ENCODE data around the gene SH3BP4.

The SH3BP4 gene

DNA sequence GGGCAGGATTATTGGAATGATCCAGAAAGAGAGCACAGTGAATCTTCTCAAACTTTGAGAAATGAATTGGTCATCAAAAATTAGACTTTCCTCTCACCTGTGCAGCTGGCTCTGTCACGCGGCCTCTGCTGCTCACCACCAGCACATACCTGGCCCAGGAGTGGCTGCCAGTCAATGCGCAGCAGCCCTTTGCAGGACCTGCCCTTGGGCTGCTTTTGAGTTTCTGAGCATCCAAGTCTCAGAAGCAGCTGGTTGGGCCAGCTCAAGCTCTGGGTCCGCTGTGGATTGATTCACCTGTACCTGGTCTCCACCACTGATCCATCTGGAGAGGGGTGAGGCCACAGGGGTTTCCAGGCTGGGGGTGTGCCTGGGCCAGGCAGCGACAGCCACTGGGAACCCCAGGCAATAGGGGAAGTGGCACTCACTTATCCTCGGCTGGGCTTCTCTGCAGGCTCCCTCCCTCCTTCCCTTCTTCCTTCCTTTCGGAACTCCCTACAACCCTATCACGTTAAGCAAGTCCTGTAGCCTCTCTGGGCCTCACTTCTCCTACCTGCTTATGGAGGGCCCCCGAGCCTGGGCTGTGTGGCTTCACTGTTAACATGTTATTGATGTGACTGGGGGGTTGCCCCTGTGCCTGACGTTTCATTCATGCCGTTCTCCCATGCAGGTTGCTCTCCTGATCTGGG lies 48.1 kb downstream of the SH3BP4 start:
- DNase-seq (ENCODE audit: low read depth): no peak

- DNase-seq (ENCODE audit: low read depth): no peak
Measured at GRCh38 chr2:235000426-235001236, 48.8 kb downstream of the SH3BP4 start.

DNA sequence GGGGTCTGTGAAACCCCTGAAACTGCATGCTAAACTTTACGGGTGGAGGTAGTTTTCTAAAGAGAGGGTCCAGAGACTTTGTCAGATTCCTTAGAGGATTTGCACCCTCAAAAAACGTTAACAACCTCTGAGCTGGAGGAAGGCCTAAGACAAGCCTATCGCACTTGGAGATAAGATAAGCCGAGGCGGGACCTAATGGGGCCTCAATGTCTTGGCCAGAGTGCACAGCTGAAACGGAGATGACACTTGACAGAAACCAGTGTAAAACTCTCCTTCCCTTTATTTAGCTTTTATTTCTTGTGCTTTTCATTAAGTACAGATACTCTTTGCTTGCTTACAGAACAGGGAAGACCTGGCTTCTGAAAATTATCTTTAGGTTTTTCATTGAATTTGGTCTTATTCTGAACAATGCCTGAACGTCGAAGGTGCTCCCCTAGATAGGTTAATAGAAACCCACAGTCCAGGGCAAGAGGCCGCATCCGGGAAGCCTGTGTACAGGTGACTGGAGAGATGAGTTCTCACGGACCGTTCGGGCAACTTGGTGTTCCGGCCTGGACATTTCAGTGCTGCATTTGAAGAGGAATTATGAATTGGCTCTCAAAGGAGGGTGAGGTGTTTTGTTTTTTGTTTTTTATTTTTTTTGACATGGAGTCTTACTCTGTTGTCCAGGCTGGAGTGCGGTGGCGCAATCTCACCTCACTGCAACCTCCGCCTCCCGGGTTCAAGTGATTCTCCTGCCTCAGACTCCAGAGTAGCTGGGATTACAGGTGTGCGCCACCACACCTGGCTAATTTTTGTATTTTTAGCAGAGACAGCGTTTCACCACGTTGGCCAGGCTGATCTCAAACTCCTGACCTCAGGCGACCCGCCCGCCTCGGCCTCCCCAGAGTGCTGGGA lies 49.7 kb downstream of the SH3BP4 start:
- no peak for DNase-seq (ENCODE audit: low read depth)

DNA sequence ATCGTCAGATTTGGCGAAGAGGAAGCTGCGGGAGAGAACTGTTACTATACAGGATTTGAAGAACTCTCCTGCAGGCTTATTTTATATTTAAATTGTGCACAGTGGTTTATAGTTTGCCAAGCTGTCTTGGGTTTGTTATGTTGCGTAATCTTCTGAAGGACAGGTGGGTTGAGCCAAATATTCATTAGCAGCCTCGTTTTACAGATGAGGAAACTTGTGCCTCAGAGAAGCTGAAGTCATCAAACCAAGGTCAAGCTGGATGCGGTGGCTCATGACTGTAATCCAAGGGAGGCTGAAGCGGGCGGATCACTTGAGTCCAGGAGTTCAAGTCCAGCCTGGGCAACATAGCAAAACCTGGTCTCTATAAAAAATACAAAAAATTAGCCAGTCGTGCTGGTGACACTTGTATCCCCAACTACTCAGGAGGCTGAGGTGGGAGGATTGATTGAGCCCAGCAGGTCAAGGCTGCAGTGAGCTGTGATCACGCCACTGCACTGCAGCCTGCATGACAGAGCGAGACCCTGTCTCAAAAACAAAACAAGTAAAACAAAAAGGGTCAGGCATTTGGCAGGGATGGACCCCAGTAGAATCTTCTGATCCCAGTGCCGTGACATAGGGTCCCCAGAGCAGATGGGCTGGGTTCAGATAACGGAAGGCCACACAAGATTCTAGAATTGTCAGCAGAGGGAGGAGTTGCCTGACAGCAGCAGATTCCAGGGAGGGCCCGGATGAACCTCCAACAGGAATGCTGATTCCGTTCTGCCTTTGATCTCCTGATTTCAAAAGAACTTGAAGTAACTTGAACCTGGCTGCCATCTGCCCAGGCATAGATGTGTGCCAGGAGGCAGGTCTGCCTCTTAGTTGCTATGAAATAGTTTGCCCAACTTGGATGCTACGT lies 50.6 kb downstream of the SH3BP4 start:
- no peak for DNase-seq (ENCODE audit: low read depth)

- no peak for DNase-seq (ENCODE audit: low read depth)
Measured at GRCh38 chr2:235003096-235003775, 51.4 kb downstream of the SH3BP4 start.

- DNase-seq (ENCODE audit: low read depth): no peak
Measured at GRCh38 chr2:235004329-235004903, 52.6 kb downstream of the SH3BP4 start.

DNA sequence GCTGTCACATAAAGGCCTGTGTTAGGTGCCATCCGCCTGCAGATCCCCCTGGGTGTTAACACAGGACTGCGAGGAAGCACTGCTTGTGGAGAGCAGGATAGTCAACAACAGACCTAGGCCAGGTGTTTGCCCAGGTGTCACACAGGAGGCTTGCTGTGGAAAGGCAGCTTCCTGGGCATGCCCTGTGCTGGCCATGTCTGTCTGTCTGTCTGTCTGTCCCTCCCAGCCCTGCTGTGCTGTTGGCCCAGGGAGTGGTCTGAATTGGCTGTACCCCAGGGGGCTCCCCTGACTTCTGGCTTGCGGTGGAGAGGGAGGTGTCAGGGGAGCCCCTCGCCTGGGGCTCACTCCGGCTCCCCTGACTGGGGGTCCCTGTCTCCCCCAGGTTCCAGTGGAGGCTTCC lies 53.2 kb downstream of the SH3BP4 start:
- no peak for DNase-seq (ENCODE audit: low read depth)

DNA sequence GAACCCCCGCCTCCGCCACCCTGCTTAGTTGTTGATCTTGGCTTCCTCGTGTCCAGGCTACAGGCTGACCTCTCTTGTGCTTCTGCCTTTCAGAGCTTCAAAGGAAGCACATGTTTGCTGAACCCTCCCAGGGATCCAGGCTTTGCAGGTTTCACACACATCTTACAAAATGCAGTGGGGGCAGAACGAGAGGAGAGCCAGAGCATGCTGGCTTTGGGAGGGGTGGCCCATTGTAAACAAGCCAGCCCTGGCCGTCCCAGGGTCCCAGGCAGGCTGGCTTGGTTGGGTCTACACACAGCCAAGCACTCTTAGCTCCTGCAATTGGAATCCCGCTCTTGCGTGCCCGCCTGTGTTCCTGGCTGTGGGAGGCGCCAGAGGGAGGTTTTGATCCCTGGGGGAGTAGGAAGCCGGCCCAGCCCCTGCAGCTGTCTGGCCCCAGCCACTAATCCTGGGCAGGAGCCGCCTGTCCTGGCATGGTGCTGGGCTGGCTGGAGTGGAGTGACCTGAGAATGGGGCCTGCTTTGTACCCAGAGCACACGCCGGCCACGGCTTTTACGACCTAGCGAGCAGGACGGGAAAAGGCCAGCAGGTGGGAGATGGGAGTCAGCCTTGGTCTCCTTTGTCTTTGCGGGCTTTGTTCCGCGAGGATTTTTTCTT lies 53.9 kb downstream of the SH3BP4 start:
- DNase-seq (ENCODE audit: low read depth): no peak

DNA sequence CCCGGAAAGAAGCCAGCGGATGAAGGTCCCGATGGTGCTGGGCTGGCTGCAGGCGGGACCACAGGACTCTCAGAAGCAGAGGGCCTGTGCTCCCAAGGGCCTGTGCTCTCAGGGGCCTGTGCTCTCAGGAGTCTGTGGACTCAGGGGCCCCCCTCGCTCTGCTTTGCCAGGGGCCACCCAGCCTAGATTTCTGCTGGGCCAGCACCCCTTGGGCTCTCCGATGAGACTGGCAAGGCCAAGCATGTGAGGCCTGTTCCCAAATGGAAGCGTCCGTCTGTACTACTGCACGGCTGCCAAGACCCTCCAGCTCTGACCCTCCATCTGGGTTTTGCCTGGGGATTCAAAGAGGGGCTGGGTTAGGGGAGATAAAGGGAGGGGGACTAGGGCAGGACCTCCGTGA lies 54.6 kb downstream of the SH3BP4 start:
- DNase-seq (ENCODE audit: low read depth): no peak

- DNase-seq (ENCODE audit: low read depth): no peak
Measured at GRCh38 chr2:235006986-235007385, 55.2 kb downstream of the SH3BP4 start.

DNA sequence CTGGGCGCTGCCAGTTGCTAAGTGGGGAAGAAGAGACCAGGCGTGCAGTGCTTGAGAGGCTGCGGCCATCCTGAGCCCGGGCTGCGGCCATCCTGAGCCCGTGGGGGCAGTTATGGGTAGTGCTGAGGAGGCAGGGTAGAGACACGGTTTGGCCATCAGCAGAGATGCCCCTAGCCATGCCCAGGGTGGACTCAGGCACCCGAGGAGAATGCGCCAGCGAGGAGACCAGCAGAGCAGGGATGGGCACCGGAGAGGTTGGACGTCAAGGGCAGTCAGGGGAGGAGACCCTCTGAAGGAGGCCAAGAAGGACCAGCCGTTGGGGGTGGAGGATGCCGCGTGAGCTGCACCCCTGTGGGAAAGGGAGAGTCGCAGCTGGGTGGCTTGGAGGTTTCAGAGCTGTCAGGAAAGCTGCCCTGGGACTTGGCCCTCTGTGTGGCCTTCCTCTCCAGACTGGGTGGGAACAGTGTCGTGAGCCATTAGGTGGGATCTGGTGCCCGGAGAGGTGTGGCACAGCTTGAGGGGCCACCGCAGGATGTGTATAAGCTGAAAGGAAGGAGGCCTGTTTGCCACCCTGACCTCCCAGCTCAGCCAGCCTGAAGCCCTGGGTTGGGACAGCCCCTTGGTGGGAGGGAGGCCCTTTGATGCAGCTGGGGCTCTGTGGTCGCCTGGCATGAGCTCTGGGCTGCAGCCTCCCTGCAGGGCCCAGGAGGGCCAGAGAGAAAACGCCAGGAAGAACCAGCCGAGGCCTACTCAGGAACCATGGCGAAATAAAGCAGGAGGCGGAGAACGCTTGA lies 56.0 kb downstream of the SH3BP4 start:
- DNase-seq (ENCODE audit: low read depth): no peak

DNA sequence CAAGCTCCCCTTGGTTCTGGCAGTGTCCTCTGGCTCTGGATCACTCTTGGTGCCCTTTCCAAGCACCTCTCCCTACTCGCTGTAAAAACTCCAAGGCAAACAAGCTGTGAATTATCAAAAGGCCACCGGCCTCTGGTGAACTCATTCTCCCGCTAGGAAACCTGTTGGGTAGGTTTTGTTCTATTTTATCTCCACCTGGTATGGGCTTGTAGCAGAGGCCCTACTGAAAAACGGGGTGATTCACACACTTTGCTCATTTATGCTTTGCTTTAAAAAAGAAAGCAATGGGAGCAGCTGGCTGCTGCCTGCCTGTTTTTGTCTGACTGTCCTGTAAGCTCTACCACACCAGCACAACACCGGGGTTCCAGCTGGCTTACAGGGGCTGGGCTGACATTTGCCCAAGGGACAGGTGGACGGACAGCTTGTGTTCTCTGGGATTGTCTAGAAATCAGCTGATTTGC lies 56.8 kb downstream of the SH3BP4 start:
- no peak for DNase-seq (ENCODE audit: low read depth)

DNA sequence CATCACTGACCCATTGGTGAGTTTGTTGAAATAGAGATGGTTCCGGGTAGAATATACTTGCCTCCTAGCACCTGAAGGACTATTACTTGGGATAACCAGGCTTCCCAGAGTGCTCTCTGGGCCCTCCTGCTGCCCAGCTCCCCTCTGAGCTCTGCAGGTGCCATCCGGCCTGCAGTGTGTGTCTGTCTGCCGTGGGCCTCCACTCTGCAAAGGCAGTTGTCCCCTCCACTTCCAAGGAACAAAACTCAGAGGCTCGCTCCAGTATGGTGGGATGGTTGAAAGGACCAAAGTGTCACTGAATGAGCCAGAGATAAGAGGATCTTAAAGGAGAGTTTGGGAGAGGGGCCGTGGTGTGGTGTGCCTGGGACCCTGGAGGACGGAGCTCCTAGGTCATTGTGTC lies 57.3 kb downstream of the SH3BP4 start:
- no peak for DNase-seq (ENCODE audit: low read depth)

- no peak for DNase-seq (ENCODE audit: low read depth)
Measured at GRCh38 chr2:235010117-235010714, 58.4 kb downstream of the SH3BP4 start.

DNA sequence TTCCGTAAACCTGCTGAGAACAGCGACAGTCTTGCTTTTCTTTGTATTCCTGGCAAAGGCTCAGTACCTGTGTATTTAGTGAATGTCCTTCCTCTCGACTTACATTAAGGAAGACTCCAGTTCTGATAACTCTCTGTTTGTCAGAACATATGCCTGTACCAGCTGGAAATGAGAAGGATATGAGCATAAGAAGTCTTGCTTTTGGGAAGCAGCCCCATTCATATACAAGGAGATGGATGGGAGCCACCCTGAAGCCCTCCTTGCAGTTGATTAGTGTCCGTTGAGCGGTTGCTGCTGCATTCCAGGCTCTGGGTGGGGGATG lies 59.8 kb downstream of the SH3BP4 start:
- DNase-seq (ENCODE audit: low read depth): no peak

GRCh38 chr2:235011929-235012631 lies 60.3 kb downstream of the SH3BP4 start:
- no peak for DNase-seq (ENCODE audit: low read depth)

GRCh38 chr2:235017441-235017840 lies 65.6 kb downstream of the SH3BP4 start:
- no peak for DNase-seq (ENCODE audit: low read depth)

GRCh38 chr2:235018838-235019237 lies 67.0 kb downstream of the SH3BP4 start:
- no peak for DNase-seq (ENCODE audit: low read depth)

Data from T-helper 22 cell (primary cell).